Hematopoietic multipotent progenitor cell treated with erythropoietin and hydrocortisone succinate and interleukin-3 and kit ligand, for 6 days (in vitro differentiated cells): ENCODE data around the gene SMIM13.
A peak's percentile ranks its signal among the peaks of the same experiment; 100 is the strongest.

Experiments used
- DNase-seq: peaks from one replicate; pipeline ENCODE4 v3.0.0-alpha.2; 2015

Gene SMIM13

GRCh38 chr6:11161031-11161956, 67.7 kb downstream of the SMIM13 start:
- no peak for DNase-seq

GRCh38 chr6:11162262-11162661, 68.6 kb downstream of the SMIM13 start:
- no peak for DNase-seq

- no peak for DNase-seq
Observed at GRCh38 chr6:11163932-11164331, 70.3 kb downstream of the SMIM13 start.

- DNase-seq, result no peak
Observed at GRCh38 chr6:11164717-11165646, 71.3 kb downstream of the SMIM13 start.

- no peak for DNase-seq
Observed at GRCh38 chr6:11166948-11167347, 73.3 kb downstream of the SMIM13 start.

- DNase-seq, result no peak
Observed at GRCh38 chr6:11168091-11168635, 74.5 kb downstream of the SMIM13 start.

- DNase-seq, result no peak
Observed at GRCh38 chr6:11171952-11172351, 78.3 kb downstream of the SMIM13 start.

GRCh38 chr6:11172501-11173327, 79.1 kb downstream of the SMIM13 start:
- peak; percentile 71 for DNase-seq

GRCh38 chr6:11174242-11174611, 80.6 kb downstream of the SMIM13 start:
- peak; percentile 28 for DNase-seq

- DNase-seq, result no peak
Observed at GRCh38 chr6:11177271-11177670, 83.6 kb downstream of the SMIM13 start.

GRCh38 chr6:11179088-11179418, 85.4 kb downstream of the SMIM13 start:
- DNase-seq, result no peak

GRCh38 chr6:11179419-11180202, 86.0 kb downstream of the SMIM13 start:
- no peak for DNase-seq

GRCh38 chr6:11181478-11182136, 88.0 kb downstream of the SMIM13 start:
- no peak for DNase-seq

- no peak for DNase-seq
Observed at GRCh38 chr6:11183761-11184362, 90.2 kb downstream of the SMIM13 start.

GRCh38 chr6:11185204-11185842, 91.7 kb downstream of the SMIM13 start:
- no peak for DNase-seq

GRCh38 chr6:11187301-11187700, 93.7 kb downstream of the SMIM13 start:
- no peak for DNase-seq
